GM21723 (cell line): ENCODE results near the gene UCHL3.
"Not testable (repeated sequence)": the region's sequence is repeated elsewhere in the genome, so short reads cannot be mapped to it uniquely, and the experiment has no call there.

Experiments used
- ATAC-seq: cut with Tn5 transposase; IDR thresholded peaks from one replicate; pipeline ENCODE4 v1.9.1; 2021; ENCODE audit warnings: mild to moderate bottlenecking, moderate library complexity; ENCODE audit not compliant: unreplicated experiment

Gene UCHL3

GRCh38 chr13:75549262-75550158 is at the start of gene UCHL3:
TSS of gene UCHL3 (plus strand) at chr13:75549791. CDS start at chr13:75549821, 30 bp downstream.
- ATAC-seq, result peak; percentile 97

- ATAC-seq, result no peak
Measured at GRCh38 chr13:75505327-75505726, 44.3 kb upstream of the UCHL3 start.

GRCh38 chr13:75506018-75506417 is 43.6 kb upstream of the UCHL3 start:
- ATAC-seq, result no peak

- ATAC-seq, result no peak
Measured at GRCh38 chr13:75507027-75508001, 42.3 kb upstream of the UCHL3 start.

DNA sequence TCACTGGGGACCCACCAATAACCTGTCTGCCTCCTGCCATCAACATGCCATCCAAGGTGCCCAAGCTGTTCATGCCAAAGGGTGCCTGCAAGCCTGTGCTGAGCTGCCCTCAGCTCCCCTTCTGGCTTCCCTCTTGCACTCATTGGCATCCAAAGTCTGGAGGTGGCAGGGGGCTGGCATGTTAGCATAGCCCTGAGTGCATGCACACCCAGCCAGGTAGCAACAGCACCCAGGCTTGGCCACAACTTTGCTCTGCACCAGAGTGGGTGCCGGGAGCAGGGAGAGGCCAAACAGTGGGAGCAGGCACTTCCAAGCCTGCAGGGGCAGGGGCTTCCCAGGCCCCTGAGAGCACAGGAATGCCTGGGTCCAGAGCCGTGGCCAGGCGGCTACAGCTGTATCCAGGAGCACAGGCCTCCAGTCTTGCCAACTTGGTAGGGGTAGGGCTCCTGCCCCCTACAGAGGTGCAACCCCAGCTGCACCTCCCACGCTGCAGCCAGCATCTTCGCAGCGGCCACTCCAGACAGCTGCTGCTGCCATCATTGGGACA is 41.5 kb upstream of the UCHL3 start:
- ATAC-seq, result no peak

- ATAC-seq, result no peak
Measured at GRCh38 chr13:75511051-75511625, 38.5 kb upstream of the UCHL3 start.

DNA sequence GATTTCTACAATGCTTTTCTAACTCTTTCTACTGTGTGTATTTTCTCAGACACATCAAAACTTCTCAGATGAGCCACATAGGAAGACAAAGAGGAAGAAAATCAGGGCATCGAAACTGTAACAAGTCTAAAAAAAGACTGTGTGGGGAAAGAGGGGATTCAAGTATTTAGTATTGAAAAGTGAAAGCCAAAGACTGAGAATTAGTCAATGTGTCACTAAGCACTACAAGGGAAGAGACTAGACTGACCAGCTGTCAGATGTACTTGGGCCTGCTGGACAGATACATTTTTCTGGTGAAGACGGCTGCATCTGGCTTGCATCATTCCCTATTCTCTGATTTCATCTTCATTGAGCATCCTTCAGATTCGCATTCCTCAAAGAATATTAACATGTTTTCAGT is 37.3 kb upstream of the UCHL3 start:
- peak; percentile 93 for ATAC-seq

GRCh38 chr13:75513271-75513670 is 36.3 kb upstream of the UCHL3 start:
- ATAC-seq, result no peak

GRCh38 chr13:75514080-75514995 is 35.3 kb upstream of the UCHL3 start:
- ATAC-seq, result no peak

GRCh38 chr13:75518439-75519088 is 31.0 kb upstream of the UCHL3 start:
- ATAC-seq, result no peak

- no peak for ATAC-seq
Measured at GRCh38 chr13:75521956-75522355, 27.6 kb upstream of the UCHL3 start.

- ATAC-seq, result no peak
Measured at GRCh38 chr13:75530549-75530961, 19.0 kb upstream of the UCHL3 start.

- ATAC-seq, result no peak
Measured at GRCh38 chr13:75533861-75534260, 15.7 kb upstream of the UCHL3 start.

GRCh38 chr13:75537401-75538365 is 11.9 kb upstream of the UCHL3 start, which contains the start of gene COMMD6:
TSS of gene COMMD6 (minus strand) at chr13:75537841. CDS start at chr13:75537805, 36 bp downstream.
- ATAC-seq, result peak; percentile 99

DNA sequence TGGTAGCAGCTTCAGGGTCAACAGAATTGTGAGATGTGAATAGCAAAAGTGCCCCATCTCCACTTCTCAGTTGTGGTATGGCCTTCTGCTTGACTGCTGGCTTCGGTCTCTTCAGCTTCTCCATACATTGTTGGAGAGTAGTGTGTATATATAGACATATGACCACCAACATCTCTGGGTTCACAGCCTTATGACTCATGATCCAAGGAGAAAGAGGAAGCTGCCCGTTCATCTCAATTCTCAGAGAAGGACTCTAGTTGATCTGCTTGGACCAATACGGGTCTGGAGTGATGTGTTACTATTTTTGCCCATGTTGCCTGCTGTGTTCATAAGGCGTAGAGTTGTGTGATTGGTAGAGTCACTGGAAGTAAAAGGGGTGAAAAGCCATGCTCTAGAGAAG is 8.3 kb upstream of the UCHL3 start:
- ATAC-seq, result no peak

- no peak for ATAC-seq
Measured at GRCh38 chr13:75541961-75542360, 7.6 kb upstream of the UCHL3 start.

DNA sequence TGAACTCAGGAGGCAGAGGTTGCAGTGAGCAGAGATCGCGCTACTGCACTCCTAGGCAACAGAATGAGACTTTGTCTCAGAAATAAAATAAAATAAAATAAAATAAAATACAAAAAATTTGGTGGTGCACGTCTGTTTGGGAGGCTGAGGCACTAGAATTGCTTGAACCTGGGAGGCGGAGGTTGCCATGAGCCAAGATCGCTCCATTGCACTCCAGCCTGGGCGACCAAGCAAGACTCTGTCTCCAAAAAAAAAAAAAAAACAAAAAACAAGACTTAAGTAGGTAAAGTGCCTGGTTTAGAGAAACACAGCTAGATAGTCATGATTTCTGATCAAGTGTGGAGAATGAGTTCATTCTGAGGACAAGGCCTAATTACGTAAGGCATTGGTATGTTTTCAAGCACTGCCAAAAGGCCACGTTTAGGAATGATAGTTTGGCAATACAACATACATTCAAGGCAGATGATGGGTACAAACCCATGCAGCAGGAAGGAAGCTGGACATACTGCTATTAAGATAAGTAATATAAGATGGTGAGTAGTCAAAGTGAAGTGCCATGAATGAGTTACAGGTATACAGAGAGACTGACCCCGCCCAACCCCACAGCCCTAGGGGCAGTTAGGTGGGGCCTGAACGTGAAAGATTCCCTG is 4.8 kb upstream of the UCHL3 start:
- no peak for ATAC-seq

- ATAC-seq, result not testable (repeated sequence)
Measured at GRCh38 chr13:75545386-75545785, 4.2 kb upstream of the UCHL3 start.
